Ishikawa (cell line): ENCODE data around the gene GAPVD1.

Source experiments
- CEBPB ChIP-seq: IDR thresholded peaks from 2 replicates; pipeline ENCODE4 v1.6.1; 2012
- CREB1 ChIP-seq: IDR thresholded peaks from 2 replicates; pipeline ENCODE4 v1.6.1; 2012; ENCODE audit warnings: low read depth
- EGR1 ChIP-seq: IDR thresholded peaks from 2 replicates; pipeline ENCODE4 v1.6.1; 2012
- EP300 ChIP-seq: IDR thresholded peaks from 2 replicates; pipeline ENCODE4 v1.6.1; 2012; ENCODE audit warnings: borderline replicate concordance
- FOXM1 ChIP-seq: IDR thresholded peaks from 2 replicates; pipeline ENCODE4 v1.6.1; 2012; ENCODE audit warnings: low read depth, borderline replicate concordance
- NFIC ChIP-seq: IDR thresholded peaks from 2 replicates; pipeline ENCODE4 v1.6.1; 2012
- RAD21 ChIP-seq: IDR thresholded peaks from 2 replicates; pipeline ENCODE4 v1.6.1; 2012; ENCODE audit warnings: low read depth
- TAF1 ChIP-seq: IDR thresholded peaks from 2 replicates; pipeline ENCODE4 v1.6.1; 2012; ENCODE audit warnings: low read depth, mild to moderate bottlenecking
- TCF12 ChIP-seq: IDR thresholded peaks from 2 replicates; pipeline ENCODE4 v1.6.1; 2012; ENCODE audit warnings: low read depth
- TEAD4 ChIP-seq: IDR thresholded peaks from 2 replicates; pipeline ENCODE4 v1.6.1; 2012
- USF1 ChIP-seq: IDR thresholded peaks from 2 replicates; pipeline ENCODE4 v1.6.1; 2012
- YY1 ChIP-seq: IDR thresholded peaks from 2 replicates; pipeline ENCODE4 v1.6.1; 2012; ENCODE audit warnings: low read depth
- ZBTB7A ChIP-seq: IDR thresholded peaks from 2 replicates; pipeline ENCODE4 v1.6.1; 2012; ENCODE audit warnings: low read depth
- TF ChIP-seq, protein P1 (sequence below): IDR thresholded peaks from 2 replicates; pipeline ENCODE4 v1.6.1; 2012; ENCODE audit warnings: low read depth, mild to moderate bottlenecking
- TF ChIP-seq, protein P2 (sequence below): IDR thresholded peaks from 2 replicates; pipeline ENCODE4 v1.6.1; 2012

Gene GAPVD1

DNA sequence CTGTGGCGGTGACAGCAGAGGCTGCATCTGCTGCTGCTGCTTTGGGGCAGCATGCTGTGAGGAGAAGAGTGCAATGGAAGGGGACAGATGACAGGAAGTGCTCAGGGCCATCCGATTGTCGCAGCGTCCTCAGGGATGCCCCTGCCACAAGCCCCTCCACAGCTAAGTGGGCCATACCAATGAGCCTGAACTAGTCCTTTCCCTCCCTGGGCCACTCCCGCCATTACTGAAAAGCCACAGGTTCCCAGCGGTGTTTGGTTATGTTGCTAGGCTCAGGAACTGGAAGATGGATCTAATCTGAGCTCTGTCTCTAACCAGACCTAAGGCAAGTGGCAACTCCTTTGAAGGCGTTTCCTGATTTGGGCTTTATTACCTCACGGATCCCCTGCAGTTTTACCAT lies 109.2 kb downstream of the GAPVD1 start:
- TF ChIP-seq, protein P1, sequence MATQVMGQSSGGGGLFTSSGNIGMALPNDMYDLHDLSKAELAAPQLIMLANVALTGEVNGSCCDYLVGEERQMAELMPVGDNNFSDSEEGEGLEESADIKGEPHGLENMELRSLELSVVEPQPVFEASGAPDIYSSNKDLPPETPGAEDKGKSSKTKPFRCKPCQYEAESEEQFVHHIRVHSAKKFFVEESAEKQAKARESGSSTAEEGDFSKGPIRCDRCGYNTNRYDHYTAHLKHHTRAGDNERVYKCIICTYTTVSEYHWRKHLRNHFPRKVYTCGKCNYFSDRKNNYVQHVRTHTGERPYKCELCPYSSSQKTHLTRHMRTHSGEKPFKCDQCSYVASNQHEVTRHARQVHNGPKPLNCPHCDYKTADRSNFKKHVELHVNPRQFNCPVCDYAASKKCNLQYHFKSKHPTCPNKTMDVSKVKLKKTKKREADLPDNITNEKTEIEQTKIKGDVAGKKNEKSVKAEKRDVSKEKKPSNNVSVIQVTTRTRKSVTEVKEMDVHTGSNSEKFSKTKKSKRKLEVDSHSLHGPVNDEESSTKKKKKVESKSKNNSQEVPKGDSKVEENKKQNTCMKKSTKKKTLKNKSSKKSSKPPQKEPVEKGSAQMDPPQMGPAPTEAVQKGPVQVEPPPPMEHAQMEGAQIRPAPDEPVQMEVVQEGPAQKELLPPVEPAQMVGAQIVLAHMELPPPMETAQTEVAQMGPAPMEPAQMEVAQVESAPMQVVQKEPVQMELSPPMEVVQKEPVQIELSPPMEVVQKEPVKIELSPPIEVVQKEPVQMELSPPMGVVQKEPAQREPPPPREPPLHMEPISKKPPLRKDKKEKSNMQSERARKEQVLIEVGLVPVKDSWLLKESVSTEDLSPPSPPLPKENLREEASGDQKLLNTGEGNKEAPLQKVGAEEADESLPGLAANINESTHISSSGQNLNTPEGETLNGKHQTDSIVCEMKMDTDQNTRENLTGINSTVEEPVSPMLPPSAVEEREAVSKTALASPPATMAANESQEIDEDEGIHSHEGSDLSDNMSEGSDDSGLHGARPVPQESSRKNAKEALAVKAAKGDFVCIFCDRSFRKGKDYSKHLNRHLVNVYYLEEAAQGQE = no peak
- no peak for TF ChIP-seq USF1
- TF ChIP-seq, protein P2, sequence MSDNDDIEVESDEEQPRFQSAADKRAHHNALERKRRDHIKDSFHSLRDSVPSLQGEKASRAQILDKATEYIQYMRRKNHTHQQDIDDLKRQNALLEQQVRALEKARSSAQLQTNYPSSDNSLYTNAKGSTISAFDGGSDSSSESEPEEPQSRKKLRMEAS = no peak
- TF ChIP-seq EP300 = no peak
- TF ChIP-seq NFIC = no peak

GRCh38 chr9:125372441-125373226 lies 111.0 kb downstream of the GAPVD1 start:
- TF ChIP-seq TCF12 = no peak
- TF ChIP-seq EP300 = no peak

DNA sequence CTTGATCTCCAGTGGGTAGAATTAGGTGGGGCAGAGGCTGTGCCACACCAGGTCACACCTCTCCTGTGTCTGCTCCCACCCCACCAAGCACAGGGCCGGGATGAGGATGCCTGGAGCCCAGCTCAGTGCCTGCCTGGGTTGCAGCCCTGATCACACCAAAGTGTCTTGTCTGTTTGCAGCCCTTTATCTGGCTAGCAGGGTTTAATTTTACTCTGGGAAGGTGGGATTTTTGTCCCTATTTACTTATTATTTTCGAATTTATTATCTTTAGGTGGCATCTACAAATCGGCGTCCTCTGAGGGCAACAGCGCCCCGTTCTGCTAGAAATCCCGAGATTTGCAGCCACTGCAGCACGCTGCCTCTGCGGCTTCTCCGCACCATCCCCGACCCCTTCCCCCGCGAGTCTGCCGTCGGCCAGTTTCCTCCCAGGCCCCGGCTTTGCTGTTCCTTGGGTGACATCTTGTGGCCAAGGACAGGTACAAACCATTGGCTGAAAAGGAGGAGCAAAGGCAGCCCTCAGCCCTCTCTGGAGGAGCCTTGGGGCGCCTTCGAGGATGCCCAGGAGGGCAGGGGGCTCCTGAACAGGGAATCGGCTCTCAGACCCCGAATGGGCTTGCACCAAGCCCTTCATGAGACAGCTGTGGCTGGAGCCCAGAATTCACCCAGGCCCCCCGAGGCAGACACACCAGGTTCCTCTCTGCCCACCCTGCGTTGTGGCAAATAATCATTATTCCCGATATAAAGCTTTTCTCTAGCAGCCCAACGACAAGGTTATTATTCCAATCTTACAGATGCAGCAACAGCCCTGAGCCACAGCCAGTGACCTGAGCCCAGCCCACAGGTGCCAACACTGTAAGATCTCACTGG lies 113.0 kb downstream of the GAPVD1 start:
- no peak for TF ChIP-seq CREB1
- peak; percentile 94 for TF ChIP-seq RAD21
- TF ChIP-seq TCF12 = no peak
- TF ChIP-seq YY1 = no peak
- no peak for TF ChIP-seq ZBTB7A
- TF ChIP-seq, protein P2 = 0 out of 2 replicates have a peak, but pooled peaks have one; percentile 12
- TF ChIP-seq CEBPB = no peak
- no peak for TF ChIP-seq FOXM1
- no peak for TF ChIP-seq NFIC
- TF ChIP-seq TEAD4 = no peak

DNA sequence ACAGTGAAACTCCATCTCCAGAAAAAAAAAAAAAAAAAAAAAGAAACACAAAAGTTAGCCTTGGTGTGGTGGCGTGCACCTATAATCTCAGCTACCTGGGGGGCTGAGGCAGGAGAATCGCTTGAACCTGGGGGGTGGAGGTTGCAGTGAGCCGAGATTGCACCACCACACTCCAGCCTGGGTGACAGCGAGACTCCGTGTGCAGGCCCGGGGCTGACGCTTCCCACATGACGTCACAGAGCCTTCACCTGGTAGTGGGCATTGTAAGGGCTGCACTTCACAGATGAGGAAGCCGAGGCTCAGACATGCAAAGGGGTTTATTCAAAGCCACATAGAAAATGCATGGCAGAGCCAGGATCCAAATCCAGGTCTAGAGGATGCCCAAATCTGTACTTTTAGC lies 114.2 kb downstream of the GAPVD1 start:
- TF ChIP-seq EP300 = no peak
- no peak for TF ChIP-seq TEAD4

DNA sequence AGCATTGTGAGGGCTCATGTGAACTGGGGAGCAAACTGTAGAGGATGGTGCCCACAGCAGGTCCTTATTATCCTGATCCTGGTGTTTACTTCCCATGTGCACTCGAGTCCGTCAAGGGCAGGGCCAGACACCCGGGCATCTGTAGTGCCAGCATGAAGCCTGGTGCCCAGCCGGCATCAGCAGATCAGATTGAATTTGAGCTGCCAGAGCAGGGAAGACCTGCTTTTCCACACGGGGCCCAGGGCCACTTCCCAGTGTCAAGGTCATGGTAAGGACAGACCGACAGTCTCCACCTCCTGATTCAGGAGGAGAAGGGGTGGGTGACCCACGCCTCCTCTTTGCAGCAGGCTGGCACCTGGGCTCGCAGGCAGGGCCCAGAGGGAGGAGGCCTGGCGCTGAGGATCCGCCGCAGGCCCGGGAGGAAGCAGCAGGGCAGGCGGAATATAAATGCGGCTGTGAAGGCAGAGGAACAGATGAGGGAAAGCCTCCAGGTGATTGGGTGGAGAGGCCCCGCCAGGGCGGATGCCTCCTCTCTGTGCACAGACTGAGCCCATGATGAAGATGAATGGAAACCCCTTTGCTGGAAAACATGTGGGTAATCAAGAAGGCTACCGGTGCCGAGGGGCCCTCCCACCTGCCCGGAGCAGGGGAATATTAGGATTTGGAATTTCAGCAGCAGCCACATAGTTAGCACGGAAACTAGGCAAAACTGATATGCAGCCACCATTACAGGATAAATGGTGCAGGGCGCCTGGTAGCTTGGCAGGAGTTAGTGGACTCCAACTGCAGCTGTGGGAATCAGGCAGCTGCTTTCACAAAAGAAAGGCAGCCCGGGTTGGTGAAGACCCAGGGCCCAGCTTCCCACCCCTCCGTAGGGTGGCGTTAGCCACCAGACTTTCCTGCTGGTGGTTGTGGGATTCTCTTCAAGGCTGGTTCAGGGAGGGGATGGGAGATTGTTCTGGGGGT lies 114.9 kb downstream of the GAPVD1 start:
- TF ChIP-seq USF1 = no peak
- no peak for TF ChIP-seq EGR1
- no peak for TF ChIP-seq TAF1
- no peak for TF ChIP-seq CEBPB
- no peak for TF ChIP-seq YY1
- TF ChIP-seq, protein P2 = no peak
- no peak for TF ChIP-seq RAD21

GRCh38 chr9:125377584-125378250 lies 116.1 kb downstream of the GAPVD1 start:
- TF ChIP-seq CREB1 (no peak), YY1 (no peak), EGR1 (no peak), RAD21 (no peak), FOXM1 (no peak), EP300 (no peak), NFIC (no peak), ZBTB7A (no peak), TEAD4 (no peak), USF1 (no peak), TAF1 (no peak), CEBPB (no peak), TCF12 (no peak)
- TF ChIP-seq, protein P2 = no peak
- TF ChIP-seq, protein P1 = no peak
